BJ (cell line): Measurements from ENCODE around the gene PPP3CB. TPM values are rescaled to one million over a fixed set of nuclear protein-coding genes. Genes with fewer than 3 reads are reported as not detected.

Experiments
- CTCF ChIA-PET: fragments of 350-600 bp; formaldehyde crosslinking; extraction: SDS; loops from one replicate; lab custom pipeline; 2021; ENCODE audit warnings: antibody characterized with exemption, inconsistent platforms; lab: Yijun Ruan, JAX
- POLR2A ChIA-PET: fragments of 300-600 bp; sonication (Branson Sonifier 250); formaldehyde crosslinking; extraction: SDS; loops from one replicate; lab custom pipeline; 2021; ENCODE audit warnings: antibody characterized with exemption; lab: Charles Lee
- DNase-seq: peaks from one replicate; pipeline ENCODE4 v3.0.0-alpha.2; 2011; ENCODE audit warnings: low read depth
- H3K27me3 ChIP-seq: 2 replicates; pipeline ENCODE4 v1.6.0; 2011; ENCODE audit warnings: low read length; ENCODE audit not compliant: control insufficient read depth, insufficient read depth
- H3K36me3 ChIP-seq: 2 replicates; pipeline ENCODE4 v1.5.1; 2011; ENCODE audit warnings: low read length; ENCODE audit not compliant: control insufficient read depth, insufficient read depth
- H3K4me3 ChIP-seq: 2 replicates; pipeline ENCODE4 v1.5.1; 2011; ENCODE audit warnings: low read depth, mild to moderate bottlenecking, control low read depth, low read length
- CTCF ChIP-seq: IDR thresholded peaks from 2 replicates; pipeline ENCODE4 v1.5.1; 2011; ENCODE audit warnings: low read depth, mild to moderate bottlenecking, control low read depth, inconsistent platforms, low read length, moderate library complexity; ENCODE audit not compliant: insufficient read depth
- polyA plus RNA-seq: library from polyadenylated mRNA; depleted of rRNA; stranded (reverse); fragments of >200 nt; gene quantifications from 2 replicates; pipeline ENCODE4 v1.2.3, GENCODE V29; 2011

PPP3CB gene
- polyA plus RNA-seq, 1 experiment: 11.7 TPM

- Histone ChIP-seq H3K4me3 (no peak overlapping the region), H3K36me3 (no peaks in the 10 kb centered on the region; the same call in 1 of the 2 replicates), H3K27me3 (no peaks in the 10 kb centered on the region)
- POLR2A ChIA-PET: no interaction called here
- CTCF ChIA-PET: no interaction called here
- no peak for TF ChIP-seq CTCF
- no peak for DNase-seq
Measured at GRCh38 chr10:73459683-73460314, 36.0 kb downstream of the PPP3CB start.

- no peaks in the 10 kb centered on the region; the same call in 1 of the 2 replicates for H3K36me3 ChIP-seq
- DNase-seq: no peak
- no peak for TF ChIP-seq CTCF
- no peak overlapping the region for H3K4me3 ChIP-seq
- CTCF ChIA-PET: no interaction called here
- no peaks in the 10 kb centered on the region for H3K27me3 ChIP-seq
- POLR2A ChIA-PET: no interaction called here
Measured at GRCh38 chr10:73456187-73456890, 39.5 kb downstream of the PPP3CB start.

- no peak for TF ChIP-seq CTCF
- CTCF ChIA-PET: no interaction called here
- no peak overlapping the region for H3K4me3 ChIP-seq
- no peak for DNase-seq
- POLR2A ChIA-PET: no interaction called here
- H3K27me3 ChIP-seq: no peaks in the 10 kb centered on the region
- H3K36me3 ChIP-seq: no peaks in the 10 kb centered on the region; the same call in 1 of the 2 replicates
Measured at GRCh38 chr10:73449113-73449512, 46.7 kb downstream of the PPP3CB start.

GRCh38 chr10:73448384-73448783, 47.4 kb downstream of the PPP3CB start:
- ChIA-PET CTCF (no interaction called here), POLR2A (no interaction called here)
- no peaks in the 10 kb centered on the region for H3K27me3 ChIP-seq
- no peak overlapping the region for H3K4me3 ChIP-seq
- H3K36me3 ChIP-seq: no peaks in the 10 kb centered on the region; the same call in 1 of the 2 replicates
- no peak for TF ChIP-seq CTCF
- DNase-seq: no peak

- POLR2A ChIA-PET: no interaction called here
- no peaks in the 10 kb centered on the region for H3K27me3 ChIP-seq
- TF ChIP-seq CTCF: no peak
- H3K36me3 ChIP-seq: no peaks in the 10 kb centered on the region; the same call in 1 of the 2 replicates
- CTCF ChIA-PET: interaction anchor here (0.7 kb wide), 1 partner anchor 25 kb away, joined by 3 read pairs; no protein-coding TSS in a partner anchor
- DNase-seq: no peak
- no peak overlapping the region for H3K4me3 ChIP-seq
Measured at GRCh38 chr10:73446926-73447325, 48.9 kb downstream of the PPP3CB start.
